Measurements from ENCODE around the gene GADD45A.

Gene GADD45A

DNA sequence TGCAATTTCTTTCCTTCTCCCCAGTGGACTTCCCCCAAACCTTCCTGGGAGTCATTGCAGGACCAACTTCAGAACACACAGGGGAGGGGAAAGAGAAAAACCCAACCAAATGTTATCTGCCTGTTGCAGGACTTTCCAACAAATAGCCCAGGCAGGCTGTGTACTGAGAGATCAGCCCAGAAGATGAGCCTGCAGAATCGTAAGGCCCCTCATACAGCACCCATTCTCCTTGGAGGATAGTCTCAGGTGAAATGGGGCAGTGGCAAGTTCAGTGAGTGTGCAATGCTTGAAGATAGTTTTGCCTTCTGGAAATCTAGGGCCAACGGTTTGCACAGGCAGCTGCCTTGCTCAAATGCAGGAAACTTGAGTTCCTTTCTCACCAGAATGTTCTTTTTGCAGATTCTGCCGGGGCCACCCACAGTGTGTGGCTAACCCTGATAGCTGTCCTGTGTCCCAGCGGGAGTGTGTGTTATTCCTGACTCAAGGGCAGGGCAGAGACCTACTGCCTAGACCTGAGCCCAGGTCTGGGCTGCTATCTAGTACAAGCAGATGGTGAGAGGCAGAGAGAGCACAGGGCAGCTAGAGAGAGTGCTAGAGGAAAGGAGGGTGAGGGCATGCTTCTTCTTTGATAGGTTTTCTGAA is 48.8 kb downstream of the GADD45A start:
- Histone ChIP-seq H3K9me3 (ENCODE audit: control insufficient read depth, insufficient read depth, low read depth, low read length) (no peaks in the 10 kb centered on the region), H3K36me3 (ENCODE audit: control insufficient read depth in 2 of 2, insufficient read depth in 1 of 2, low read length in 2 of 2) (no peaks in the 10 kb centered on the region), H3K4me1 (ENCODE audit: control insufficient read depth, insufficient read depth, low read length) (peaks cover 5% of the 10 kb centered on the region; the same call in 1 of the 2 replicates), H3K4me3 (ENCODE audit: low read depth, low read length) (no peak overlapping the region), H3K27ac (ENCODE audit: extremely low read depth, low read depth, low read length) (no peak overlapping the region)
- no peak for TF ChIP-seq ZSCAN23 (tag by site-specific recombination; IDR thresholded peaks at IDR 0.05)
- TF ChIP-seq REPIN1 (tag by site-specific recombination; IDR thresholded peaks at IDR 0.05; ENCODE audit: low read depth), result no peak
- TF ChIP-seq MZF1 (tag by site-specific recombination; IDR thresholded peaks at IDR 0.05; ENCODE audit: borderline replicate concordance), result no peak
- TF ChIP-seq, protein P1, sequence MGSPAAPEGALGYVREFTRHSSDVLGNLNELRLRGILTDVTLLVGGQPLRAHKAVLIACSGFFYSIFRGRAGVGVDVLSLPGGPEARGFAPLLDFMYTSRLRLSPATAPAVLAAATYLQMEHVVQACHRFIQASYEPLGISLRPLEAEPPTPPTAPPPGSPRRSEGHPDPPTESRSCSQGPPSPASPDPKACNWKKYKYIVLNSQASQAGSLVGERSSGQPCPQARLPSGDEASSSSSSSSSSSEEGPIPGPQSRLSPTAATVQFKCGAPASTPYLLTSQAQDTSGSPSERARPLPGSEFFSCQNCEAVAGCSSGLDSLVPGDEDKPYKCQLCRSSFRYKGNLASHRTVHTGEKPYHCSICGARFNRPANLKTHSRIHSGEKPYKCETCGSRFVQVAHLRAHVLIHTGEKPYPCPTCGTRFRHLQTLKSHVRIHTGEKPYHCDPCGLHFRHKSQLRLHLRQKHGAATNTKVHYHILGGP (tag by site-specific recombination; IDR thresholded peaks at IDR 0.05), result no peak
- TF ChIP-seq ZNF16 (tag by site-specific recombination; IDR thresholded peaks at IDR 0.05; ENCODE audit: low read depth), result 0 out of 2 replicates have a peak, but pooled peaks have one; percentile 34
- no peak for TF ChIP-seq ZNF785 (tag by site-specific recombination; IDR thresholded peaks at IDR 0.05)
- no peak for TF ChIP-seq ZNF114 (tag by site-specific recombination; IDR thresholded peaks at IDR 0.05)
- ChIA-PET CTCF (no interaction called here), POLR2A (interaction anchor here (1.1 kb wide), 1 partner anchor 49 kb away, joined by 4 read pairs; the partner anchor contains the start of gene GADD45A)

DNA sequence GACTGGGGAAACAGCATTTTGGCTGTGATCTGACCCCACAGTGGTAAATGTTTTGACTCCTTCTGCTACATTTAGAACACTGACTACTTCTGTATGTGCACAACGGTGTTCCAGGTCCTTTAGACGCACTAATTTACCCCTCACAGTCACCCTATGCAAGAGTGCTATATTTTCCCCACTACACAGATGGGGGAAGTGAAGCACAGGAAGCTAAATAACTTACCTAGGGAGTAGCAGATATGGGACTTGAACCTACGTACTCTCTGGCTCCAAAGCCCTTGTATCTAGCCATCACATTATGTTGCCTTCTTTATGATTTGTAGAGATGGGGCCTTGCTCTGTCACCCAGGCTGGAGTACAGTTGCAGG is 49.3 kb downstream of the GADD45A start:
- Histone ChIP-seq H3K27ac (ENCODE audit: extremely low read depth, low read depth, low read length) (no peak overlapping the region), H3K4me3 (ENCODE audit: low read depth, low read length) (no peak overlapping the region), H3K9me3 (ENCODE audit: control insufficient read depth, insufficient read depth, low read depth, low read length) (no peaks in the 10 kb centered on the region), H3K4me1 (ENCODE audit: control insufficient read depth, insufficient read depth, low read length) (peaks cover 5% of the 10 kb centered on the region; the same call in 1 of the 2 replicates), H3K36me3 (ENCODE audit: control insufficient read depth in 2 of 2, insufficient read depth in 1 of 2, low read length in 2 of 2) (no peaks in the 10 kb centered on the region)
- POLR2A ChIA-PET, result interaction anchor here (1.1 kb wide), 1 partner anchor 50 kb away, joined by 4 read pairs; the partner anchor contains the start of gene GADD45A
- CTCF ChIA-PET, result no interaction called here
- TF ChIP-seq ZNF426 (tag by site-specific recombination; IDR thresholded peaks at IDR 0.05), result no peak
- no peak for TF ChIP-seq ZNF221 (tag by site-specific recombination; IDR thresholded peaks at IDR 0.05; ENCODE audit: borderline replicate concordance)
- TF ChIP-seq, protein P2, sequence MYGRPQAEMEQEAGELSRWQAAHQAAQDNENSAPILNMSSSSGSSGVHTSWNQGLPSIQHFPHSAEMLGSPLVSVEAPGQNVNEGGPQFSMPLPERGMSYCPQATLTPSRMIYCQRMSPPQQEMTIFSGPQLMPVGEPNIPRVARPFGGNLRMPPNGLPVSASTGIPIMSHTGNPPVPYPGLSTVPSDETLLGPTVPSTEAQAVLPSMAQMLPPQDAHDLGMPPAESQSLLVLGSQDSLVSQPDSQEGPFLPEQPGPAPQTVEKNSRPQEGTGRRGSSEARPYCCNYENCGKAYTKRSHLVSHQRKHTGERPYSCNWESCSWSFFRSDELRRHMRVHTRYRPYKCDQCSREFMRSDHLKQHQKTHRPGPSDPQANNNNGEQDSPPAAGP (tag by site-specific recombination; IDR thresholded peaks at IDR 0.05), result no peak
- TF ChIP-seq ZNF239 (tag by site-specific recombination; IDR thresholded peaks at IDR 0.05), result no peak
- TF ChIP-seq ZNF777 (tag by site-specific recombination; IDR thresholded peaks at IDR 0.05; ENCODE audit: borderline replicate concordance), result no peak
- no peak for TF ChIP-seq ZNF624 (tag by site-specific recombination; IDR thresholded peaks at IDR 0.05)
- TF ChIP-seq REPIN1 (tag by site-specific recombination; IDR thresholded peaks at IDR 0.05; ENCODE audit: low read depth), result no peak
- no peak for TF ChIP-seq ZNF292 (tag by site-specific recombination; IDR thresholded peaks at IDR 0.05; ENCODE audit: borderline replicate concordance, low read depth)
- TF ChIP-seq ZNF677 (tag by site-specific recombination; IDR thresholded peaks at IDR 0.05), result no peak
- no peak for TF ChIP-seq FEZF1 (tag by site-specific recombination; IDR thresholded peaks at IDR 0.05)
- no peak for TF ChIP-seq ZNF658 (tag by site-specific recombination; IDR thresholded peaks at IDR 0.05)
- no peak for TF ChIP-seq ZNF112 (tag by site-specific recombination; IDR thresholded peaks at IDR 0.05)
- no peak for TF ChIP-seq ZNF114 (tag by site-specific recombination; IDR thresholded peaks at IDR 0.05)
- no peak for TF ChIP-seq ZNF169 (tag by site-specific recombination; IDR thresholded peaks at IDR 0.05)
- TF ChIP-seq, protein P3, sequence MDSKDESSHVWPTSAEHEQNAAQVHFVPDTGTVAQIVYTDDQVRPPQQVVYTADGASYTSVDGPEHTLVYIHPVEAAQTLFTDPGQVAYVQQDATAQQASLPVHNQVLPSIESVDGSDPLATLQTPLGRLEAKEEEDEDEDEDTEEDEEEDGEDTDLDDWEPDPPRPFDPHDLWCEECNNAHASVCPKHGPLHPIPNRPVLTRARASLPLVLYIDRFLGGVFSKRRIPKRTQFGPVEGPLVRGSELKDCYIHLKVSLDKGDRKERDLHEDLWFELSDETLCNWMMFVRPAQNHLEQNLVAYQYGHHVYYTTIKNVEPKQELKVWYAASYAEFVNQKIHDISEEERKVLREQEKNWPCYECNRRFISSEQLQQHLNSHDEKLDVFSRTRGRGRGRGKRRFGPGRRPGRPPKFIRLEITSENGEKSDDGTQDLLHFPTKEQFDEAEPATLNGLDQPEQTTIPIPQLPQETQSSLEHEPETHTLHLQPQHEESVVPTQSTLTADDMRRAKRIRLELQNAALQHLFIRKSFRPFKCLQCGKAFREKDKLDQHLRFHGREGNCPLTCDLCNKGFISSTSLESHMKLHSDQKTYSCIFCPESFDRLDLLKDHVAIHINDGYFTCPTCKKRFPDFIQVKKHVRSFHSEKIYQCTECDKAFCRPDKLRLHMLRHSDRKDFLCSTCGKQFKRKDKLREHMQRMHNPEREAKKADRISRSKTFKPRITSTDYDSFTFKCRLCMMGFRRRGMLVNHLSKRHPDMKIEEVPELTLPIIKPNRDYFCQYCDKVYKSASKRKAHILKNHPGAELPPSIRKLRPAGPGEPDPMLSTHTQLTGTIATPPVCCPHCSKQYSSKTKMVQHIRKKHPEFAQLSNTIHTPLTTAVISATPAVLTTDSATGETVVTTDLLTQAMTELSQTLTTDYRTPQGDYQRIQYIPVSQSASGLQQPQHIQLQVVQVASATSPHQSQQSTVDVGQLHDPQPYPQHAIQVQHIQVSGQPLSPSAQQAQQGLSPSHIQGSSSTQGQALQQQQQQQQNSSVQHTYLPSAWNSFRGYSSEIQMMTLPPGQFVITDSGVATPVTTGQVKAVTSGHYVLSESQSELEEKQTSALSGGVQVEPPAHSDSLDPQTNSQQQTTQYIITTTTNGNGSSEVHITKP (tag by site-specific recombination; IDR thresholded peaks at IDR 0.05), result no peak
